HL-60 (cell line): Measurements from ENCODE around the gene SULT1A2.
"Not testable (repeated sequence)": the region's sequence is repeated elsewhere in the genome, so short reads cannot be mapped to it uniquely, and the experiment has no call there.

Experiments used
- DNase-seq, 2 experiments: peaks; one replicate each; pipeline ENCODE4 v3.0.0-alpha.2; 2010 to 2020; ENCODE audit warnings: low read depth in 1 of 2, low spot score in 1 of 2
- H3K27ac ChIP-seq: fragments of 250-450 bp; sonication (Bioruptor Pico); replicated peaks from 2 replicates; pipeline ENCODE4 v1.5.1; 2020; ENCODE audit warnings: mild to moderate bottlenecking, moderate library complexity
- H3K27me3 ChIP-seq: fragments of 250-450 bp; sonication (Bioruptor Pico); 2 replicates; pipeline ENCODE4 v1.5.1; 2021; ENCODE audit warnings: mild to moderate bottlenecking, moderate library complexity; ENCODE audit not compliant: insufficient read depth, poor library complexity, severe bottlenecking
- H3K4me3 ChIP-seq: replicated peaks from 2 replicates; pipeline ENCODE4 v1.5.1; 2011; ENCODE audit warnings: mild to moderate bottlenecking, control low read depth, low read length; ENCODE audit not compliant: insufficient read depth
- CTCF ChIP-seq: IDR thresholded peaks from one replicate; pipeline ENCODE4 v1.5.1; 2011; ENCODE audit warnings: low read length, control low read depth, inconsistent platforms; ENCODE audit not compliant: insufficient read depth
- GABPA ChIP-seq: IDR thresholded peaks from 2 replicates; pipeline ENCODE4 v1.6.1; 2012; ENCODE audit warnings: low read depth
- POLR2AphosphoS5 ChIP-seq: IDR thresholded peaks from 2 replicates; pipeline ENCODE4 v1.6.1; 2012; ENCODE audit warnings: low read depth
- REST ChIP-seq: IDR thresholded peaks from 2 replicates; pipeline ENCODE4 v1.6.1; 2012; ENCODE audit warnings: low read depth; ENCODE audit not compliant: insufficient replicate concordance
- SPI1 ChIP-seq: IDR thresholded peaks from 2 replicates; pipeline ENCODE4 v1.6.1; 2012; ENCODE audit warnings: low read depth, mild to moderate bottlenecking, borderline replicate concordance
- long read RNA-seq: library from polyadenylated mRNA; unstranded; transcript quantifications from one replicate; pipeline ENCODE4 v2.0.0, GENCODE V29; 2020

Gene SULT1A2
- long read RNA-seq, result 0 reads

- no peaks in the 10 kb centered on the region for H3K27me3 ChIP-seq
- TF ChIP-seq GABPA, result no peak
- TF ChIP-seq CTCF, result no peak
- no peak for TF ChIP-seq POLR2AphosphoS5
- no peak for TF ChIP-seq REST
- TF ChIP-seq SPI1, result no peak
- no peak within 1 kb of the TSS for H3K27ac ChIP-seq
- no peak within 1 kb of the TSS for H3K4me3 ChIP-seq
- DNase-seq, result no peak
Observed at GRCh38 chr16:28596840-28597691, at the start of gene SULT1A2. TSS of gene SULT1A2 (minus strand) at chr16:28597050. CDS start at chr16:28595930, 1,120 bp downstream.

- H3K27ac ChIP-seq, DNase-seq, H3K27me3 ChIP-seq, H3K4me3 ChIP-seq: not testable (repeated sequence)
Observed at GRCh38 chr16:28639959-28640358, 43.1 kb upstream of the SULT1A2 start.

GRCh38 chr16:28638359-28638758 is 41.5 kb upstream of the SULT1A2 start:
- not testable (repeated sequence) for DNase-seq, H3K27me3 ChIP-seq, H3K4me3 ChIP-seq, H3K27ac ChIP-seq

- not testable (repeated sequence) for H3K27me3 ChIP-seq, H3K4me3 ChIP-seq, DNase-seq, H3K27ac ChIP-seq
Observed at GRCh38 chr16:28637765-28638164, 40.9 kb upstream of the SULT1A2 start, which contains the start of gene NPIPB8. TSS of gene NPIPB8 (plus strand) at chr16:28638065. CDS start at chr16:28638361, 296 bp downstream.

- H3K27ac ChIP-seq, DNase-seq, H3K4me3 ChIP-seq, H3K27me3 ChIP-seq: not testable (repeated sequence)
Observed at GRCh38 chr16:28636093-28636823, 39.4 kb upstream of the SULT1A2 start.

GRCh38 chr16:28630905-28631304 is 34.1 kb upstream of the SULT1A2 start:
- not testable (repeated sequence) for DNase-seq, H3K27me3 ChIP-seq, H3K27ac ChIP-seq, H3K4me3 ChIP-seq

- no peak overlapping the region for H3K27ac ChIP-seq
- TF ChIP-seq CTCF (no peak), GABPA (no peak), SPI1 (no peak), POLR2AphosphoS5 (no peak), REST (no peak)
- H3K4me3 ChIP-seq, result no peak overlapping the region
- no peaks in the 10 kb centered on the region for H3K27me3 ChIP-seq
- no peak for DNase-seq
Observed at GRCh38 chr16:28623172-28623711, 26.4 kb upstream of the SULT1A2 start.

GRCh38 chr16:28622532-28623171 is 25.8 kb upstream of the SULT1A2 start:
- not testable (repeated sequence) for H3K27me3 ChIP-seq, H3K27ac ChIP-seq, H3K4me3 ChIP-seq, DNase-seq
